Osteocyte (in vitro differentiated cells): ENCODE results near the gene KEAP1. TPM values are rescaled to one million over a fixed set of nuclear protein-coding genes. Genes with fewer than 3 reads are reported as not detected.

Source experiments
- DNase-seq: peaks from one replicate; pipeline ENCODE4 v3.0.0; 2021; ENCODE audit warnings: mixed read lengths; ENCODE audit not compliant: unreplicated experiment; ENCODE audit errors: extremely low spot score
- H3K27ac Mint-ChIP-seq: one replicate; pipeline ENCODE4 v1.8.0; 2021; ENCODE audit warnings: mild to moderate bottlenecking, mixed read lengths; ENCODE audit not compliant: unreplicated experiment
- H3K27me3 Mint-ChIP-seq: one replicate; pipeline ENCODE4 v1.8.0; 2021; ENCODE audit warnings: mixed read lengths; ENCODE audit not compliant: unreplicated experiment
- H3K36me3 Mint-ChIP-seq: one replicate; pipeline ENCODE4 v1.8.0; 2021; ENCODE audit warnings: mixed read lengths; ENCODE audit not compliant: unreplicated experiment
- H3K4me1 Mint-ChIP-seq: one replicate; pipeline ENCODE4 v1.8.0; 2021; ENCODE audit warnings: mixed read lengths; ENCODE audit not compliant: unreplicated experiment
- H3K4me3 Mint-ChIP-seq: one replicate; pipeline ENCODE4 v1.8.0; 2021; ENCODE audit warnings: mild to moderate bottlenecking, moderate library complexity, mixed read lengths; ENCODE audit not compliant: unreplicated experiment
- H3K9me3 Mint-ChIP-seq: one replicate; pipeline ENCODE4 v1.8.0; 2021; ENCODE audit warnings: mixed read lengths; ENCODE audit not compliant: unreplicated experiment
- total RNA-seq: library from RNA; stranded (reverse); gene quantifications from 2 replicates; pipeline ENCODE4 v1.2.1, GENCODE V29; 2021
- TF ChIP-seq, protein P1 (sequence below): fragments of 200-600 bp; sonication (generic); IDR thresholded peaks from 2 replicates; pipeline ENCODE4 v1.5.0; 2021; ENCODE audit warnings: antibody characterized with exemption, mild to moderate bottlenecking, moderate library complexity

The KEAP1 gene
- total RNA-seq, 1 donor from 2014 or later, result 80.1 TPM

DNA sequence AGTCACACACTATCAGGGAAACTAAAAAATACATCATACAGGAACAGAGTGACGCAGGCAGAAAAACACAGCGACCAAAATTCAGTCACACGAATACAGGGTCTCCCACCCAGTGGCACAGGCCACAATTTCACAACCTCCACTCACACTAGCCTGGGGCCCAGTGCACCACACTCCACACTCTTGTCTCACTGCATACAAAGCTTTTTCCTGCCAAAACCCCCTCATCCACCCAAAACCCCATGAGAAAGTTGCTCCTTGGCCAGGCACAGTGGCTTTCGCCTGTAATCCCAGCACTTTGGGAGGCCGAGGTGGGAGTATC is 12.9 kb upstream of the KEAP1 start:
- Mint-ChIP-seq H3K27ac (no peak overlapping the region), H3K27me3 (no peaks in the 10 kb centered on the region), H3K4me1 (peaks cover 32% of the 10 kb centered on the region), H3K36me3 (peaks cover 2% of the 10 kb centered on the region), H3K9me3 (no peaks in the 10 kb centered on the region), H3K4me3 (peak overlapping the region; percentile 76)
- DNase-seq, result no peak
- TF ChIP-seq, protein P1, sequence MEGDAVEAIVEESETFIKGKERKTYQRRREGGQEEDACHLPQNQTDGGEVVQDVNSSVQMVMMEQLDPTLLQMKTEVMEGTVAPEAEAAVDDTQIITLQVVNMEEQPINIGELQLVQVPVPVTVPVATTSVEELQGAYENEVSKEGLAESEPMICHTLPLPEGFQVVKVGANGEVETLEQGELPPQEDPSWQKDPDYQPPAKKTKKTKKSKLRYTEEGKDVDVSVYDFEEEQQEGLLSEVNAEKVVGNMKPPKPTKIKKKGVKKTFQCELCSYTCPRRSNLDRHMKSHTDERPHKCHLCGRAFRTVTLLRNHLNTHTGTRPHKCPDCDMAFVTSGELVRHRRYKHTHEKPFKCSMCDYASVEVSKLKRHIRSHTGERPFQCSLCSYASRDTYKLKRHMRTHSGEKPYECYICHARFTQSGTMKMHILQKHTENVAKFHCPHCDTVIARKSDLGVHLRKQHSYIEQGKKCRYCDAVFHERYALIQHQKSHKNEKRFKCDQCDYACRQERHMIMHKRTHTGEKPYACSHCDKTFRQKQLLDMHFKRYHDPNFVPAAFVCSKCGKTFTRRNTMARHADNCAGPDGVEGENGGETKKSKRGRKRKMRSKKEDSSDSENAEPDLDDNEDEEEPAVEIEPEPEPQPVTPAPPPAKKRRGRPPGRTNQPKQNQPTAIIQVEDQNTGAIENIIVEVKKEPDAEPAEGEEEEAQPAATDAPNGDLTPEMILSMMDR, result no peak

- Mint-ChIP-seq H3K9me3 (no peaks in the 10 kb centered on the region), H3K27ac (no peak overlapping the region), H3K36me3 (peaks cover 2% of the 10 kb centered on the region), H3K27me3 (no peaks in the 10 kb centered on the region), H3K4me3 (no peak overlapping the region), H3K4me1 (peaks cover 31% of the 10 kb centered on the region)
- TF ChIP-seq, protein P1, result no peak
- DNase-seq, result no peak
Measured at GRCh38 chr19:10514211-10515145, 11.3 kb upstream of the KEAP1 start.

DNA sequence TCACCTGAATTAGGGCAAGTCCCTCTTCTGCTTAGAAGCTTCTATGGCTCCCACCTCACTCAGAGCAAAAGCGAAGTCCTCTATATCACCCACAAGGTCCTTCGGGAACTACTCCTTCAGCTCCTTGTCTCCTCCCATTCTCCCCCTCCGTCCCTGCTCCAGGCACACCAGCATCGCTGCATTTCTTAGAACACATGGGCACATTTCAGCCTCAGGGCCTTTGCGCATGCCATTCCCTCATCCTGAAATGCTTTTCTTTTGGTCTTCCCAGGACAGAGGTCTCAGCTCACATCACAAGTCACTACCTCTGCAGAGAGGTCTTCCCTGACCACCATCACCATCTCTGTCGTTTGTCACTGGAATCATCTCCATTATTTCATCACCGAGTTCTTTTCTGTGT is 10.1 kb upstream of the KEAP1 start:
- Mint-ChIP-seq H3K27me3 (no peaks in the 10 kb centered on the region), H3K36me3 (peaks cover 2% of the 10 kb centered on the region), H3K27ac (no peak overlapping the region)

GRCh38 chr19:10510301-10510802 is 7.2 kb upstream of the KEAP1 start:
- TF ChIP-seq, protein P1, result peak; percentile 78
- Mint-ChIP-seq H3K4me3 (no peak overlapping the region), H3K27me3 (no peaks in the 10 kb centered on the region), H3K9me3 (no peaks in the 10 kb centered on the region), H3K27ac (no peak overlapping the region), H3K36me3 (peaks cover 2% of the 10 kb centered on the region), H3K4me1 (peaks cover 8% of the 10 kb centered on the region)
- DNase-seq, result peak; percentile 86

More for the DNA sequence above, 10.1 kb upstream of the KEAP1 start:
- TF ChIP-seq, protein P1, result no peak
- DNase-seq, result no peak
- H3K4me3 Mint-ChIP-seq, result no peak overlapping the region
- peaks cover 21% of the 10 kb centered on the region for H3K4me1 Mint-ChIP-seq
- no peaks in the 10 kb centered on the region for H3K9me3 Mint-ChIP-seq

DNA sequence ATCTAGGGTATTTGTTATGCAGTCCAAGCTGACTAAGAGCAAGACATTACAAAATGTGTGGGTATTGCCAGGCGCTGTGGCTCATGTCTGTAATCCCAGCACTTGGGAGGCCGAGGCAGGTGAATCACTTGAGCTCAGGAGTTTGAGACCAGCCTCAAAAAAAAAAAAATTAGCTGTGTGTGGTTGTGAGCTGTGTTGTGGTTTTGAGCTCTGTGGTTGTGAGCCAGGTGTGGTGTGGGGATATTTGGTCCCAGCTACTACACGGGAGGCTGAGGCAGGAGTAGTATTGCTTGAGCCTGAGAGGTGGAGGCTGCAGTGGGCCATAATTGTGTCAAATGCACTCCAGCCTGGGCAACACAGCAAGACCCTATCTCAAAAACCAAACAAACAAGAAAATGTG is 5.6 kb upstream of the KEAP1 start:
- H3K36me3 Mint-ChIP-seq, result peaks cover 2% of the 10 kb centered on the region
- DNase-seq, result no peak
- no peak overlapping the region for H3K27ac Mint-ChIP-seq
- H3K4me1 Mint-ChIP-seq, result peaks cover 8% of the 10 kb centered on the region
- TF ChIP-seq, protein P1, result no peak
- no peaks in the 10 kb centered on the region for H3K27me3 Mint-ChIP-seq
- no peak overlapping the region for H3K4me3 Mint-ChIP-seq
- H3K9me3 Mint-ChIP-seq, result no peaks in the 10 kb centered on the region
